HG02981 (cell line): ENCODE results near the gene PAPPA2.
"Not testable (repeated sequence)": the region's sequence is repeated elsewhere in the genome, so short reads cannot be mapped to it uniquely, and the experiment has no call there.

ENCODE experiments used
- ATAC-seq: cut with Tn5 transposase; IDR thresholded peaks from one replicate; pipeline ENCODE4 v1.9.1; 2021; ENCODE audit warnings: mild to moderate bottlenecking, moderate library complexity; ENCODE audit not compliant: unreplicated experiment

Gene PAPPA2

DNA sequence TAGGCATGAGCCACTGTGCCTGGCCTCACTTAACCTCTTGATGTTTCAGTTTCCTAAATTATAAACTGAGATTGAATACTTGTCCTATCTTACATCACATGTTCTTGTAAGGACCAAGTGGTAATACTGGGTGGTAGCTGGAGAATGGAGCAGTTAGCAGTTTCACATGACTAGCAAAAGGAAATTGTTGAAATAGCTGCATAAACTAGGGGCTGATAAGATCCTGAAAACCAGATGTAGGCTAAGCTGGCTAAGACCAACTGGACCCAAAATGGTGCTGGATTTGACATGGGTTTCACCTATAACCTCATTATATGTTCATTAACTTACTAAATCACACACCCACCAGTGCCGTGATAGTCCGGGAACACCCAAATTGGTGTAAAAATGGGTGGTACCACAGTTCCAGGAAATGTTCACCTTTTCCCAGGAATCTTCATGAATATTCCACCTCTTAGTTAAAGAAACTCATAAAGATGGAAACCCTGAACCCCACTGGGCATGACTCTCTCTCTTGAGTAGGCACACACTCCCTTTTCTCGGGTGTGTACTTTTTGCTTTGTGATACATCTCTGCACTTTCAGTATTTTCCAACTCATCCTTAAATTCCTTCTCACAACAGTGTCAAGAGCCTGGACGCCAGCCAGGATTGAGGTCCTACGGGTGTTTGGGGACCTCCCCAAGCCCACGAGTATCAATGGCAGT, at the start of gene PAPPA2:
PAPPA2 (plus strand) TSS at position 502 of the 705 bp plus-strand sequence. CDS start 93,148 bp downstream, outside the sequence.
- ATAC-seq: no peak

DNA sequence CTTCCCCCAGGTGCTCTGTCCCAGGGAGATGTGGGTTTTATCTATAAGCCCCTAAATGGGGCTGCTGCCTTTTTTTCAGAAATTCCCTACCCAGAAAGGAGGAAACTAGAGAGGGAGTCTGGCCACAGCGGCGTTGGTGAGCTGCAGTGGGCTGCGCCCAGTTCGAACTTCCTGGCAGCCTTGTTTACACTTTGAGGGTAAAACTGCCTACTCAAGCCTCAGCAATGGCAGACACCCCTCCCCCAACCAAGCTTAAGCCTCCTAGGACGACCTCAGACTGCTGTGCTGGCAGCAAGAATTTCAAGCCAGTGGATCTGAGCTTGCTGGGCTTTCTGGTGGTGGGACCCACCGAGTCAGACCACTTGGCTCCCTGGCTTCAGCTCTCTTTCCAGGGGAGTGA, 46.2 kb upstream of the PAPPA2 start:
- no peak for ATAC-seq

DNA sequence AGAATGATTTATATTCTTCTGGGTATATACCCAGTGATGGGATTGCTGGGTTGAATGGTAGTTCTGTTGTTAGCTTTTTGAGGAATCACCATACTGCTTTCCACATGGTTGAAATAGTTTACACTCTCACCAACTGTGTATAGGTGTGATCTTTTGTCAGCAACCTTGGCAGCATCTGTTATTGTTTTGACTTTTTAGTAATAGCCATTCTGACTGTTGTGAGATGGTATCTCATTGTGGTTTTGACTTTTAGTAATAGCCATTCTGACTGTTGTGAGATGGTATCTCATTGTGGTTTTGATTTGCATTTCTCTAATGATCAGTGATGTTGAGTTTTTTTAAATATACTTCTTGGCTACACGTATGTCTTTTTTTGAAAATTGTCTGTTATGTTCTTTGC, 43.4 kb upstream of the PAPPA2 start:
- ATAC-seq: not testable (repeated sequence)

DNA sequence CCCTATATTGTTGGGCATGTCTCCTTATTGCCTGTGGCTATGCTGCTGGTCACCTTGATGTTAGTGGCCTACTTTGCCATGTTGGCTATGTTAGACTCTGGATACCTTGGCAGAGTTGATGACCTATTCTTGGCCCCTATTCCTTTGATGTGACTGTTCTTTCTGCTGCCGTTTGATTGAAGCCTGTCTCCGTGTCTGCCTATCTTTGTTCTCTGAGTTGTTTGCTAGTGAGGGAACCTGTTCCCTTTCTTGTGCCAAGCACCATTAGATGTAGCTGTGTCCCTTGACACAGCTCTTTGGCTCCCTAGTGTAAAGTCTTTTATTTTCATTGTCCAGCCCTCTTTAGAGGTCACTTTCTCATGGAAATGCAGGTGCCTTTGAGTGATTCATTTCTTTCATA, 28.7 kb upstream of the PAPPA2 start:
- ATAC-seq: no peak

DNA sequence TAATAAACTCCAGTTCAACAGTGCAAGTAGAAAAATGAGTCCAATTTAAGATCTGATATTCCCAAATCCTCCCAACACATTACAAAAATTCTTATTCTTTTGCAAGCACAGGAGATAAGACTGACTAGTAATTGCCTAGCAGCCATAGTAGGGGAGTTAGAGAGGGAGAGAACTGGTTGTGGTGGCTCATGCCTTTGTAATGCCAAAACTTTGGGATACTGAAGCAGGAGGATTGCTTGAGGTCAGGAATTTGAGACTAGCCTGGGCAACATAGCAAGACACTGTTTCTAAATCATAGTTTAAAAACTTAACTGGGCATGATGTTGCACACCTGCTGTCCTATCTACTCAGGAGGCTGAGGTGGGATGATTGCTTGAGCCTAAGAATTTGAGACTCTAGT, 26.7 kb upstream of the PAPPA2 start:
- no peak for ATAC-seq

- ATAC-seq: no peak
Measured at GRCh38 chr1:176440176-176440575, 22.8 kb upstream of the PAPPA2 start.

GRCh38 chr1:176444286-176444685, 18.7 kb upstream of the PAPPA2 start:
- no peak for ATAC-seq

DNA sequence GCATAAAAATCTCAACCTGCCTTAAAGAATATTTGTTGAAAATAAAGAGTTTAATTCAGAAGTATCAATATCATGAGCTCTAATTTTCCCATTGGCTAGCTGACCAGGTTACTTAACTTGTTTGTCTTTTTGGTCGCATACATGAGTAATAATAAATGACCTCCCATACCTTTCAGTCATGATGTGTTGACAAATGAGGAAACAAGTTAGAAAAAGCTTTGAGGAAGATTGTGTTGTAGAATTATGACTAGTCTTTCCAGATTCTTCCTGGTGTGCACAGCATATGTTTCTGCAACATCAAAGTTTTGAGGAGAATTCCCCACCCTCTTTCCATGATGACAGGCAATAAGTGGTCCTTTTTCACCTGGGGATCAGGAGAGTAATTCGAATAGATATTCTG, 17.6 kb upstream of the PAPPA2 start:
- ATAC-seq: no peak

DNA sequence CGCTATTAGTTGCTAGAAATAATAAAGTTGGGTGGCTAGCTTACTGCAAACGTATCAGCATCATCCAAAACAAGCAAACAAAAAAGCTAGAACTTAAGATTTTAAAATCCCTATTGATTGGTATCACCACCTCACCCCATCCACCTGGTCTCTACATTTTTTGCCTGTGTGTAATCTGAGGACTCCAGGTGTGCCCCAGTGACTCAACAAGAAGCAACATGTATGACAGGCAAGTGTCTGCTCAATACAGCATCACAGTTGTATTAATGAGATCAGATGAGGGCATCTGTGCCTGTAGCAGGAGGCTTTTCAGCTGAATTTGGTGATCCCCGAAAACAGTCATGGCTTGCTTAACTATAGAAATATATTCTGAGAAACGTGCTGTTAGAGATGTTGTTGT, 14.6 kb upstream of the PAPPA2 start:
- ATAC-seq: no peak

- ATAC-seq: no peak
Measured at GRCh38 chr1:176450526-176450925, 12.4 kb upstream of the PAPPA2 start.

- not testable (repeated sequence) for ATAC-seq
Measured at GRCh38 chr1:176451741-176452140, 11.2 kb upstream of the PAPPA2 start.

DNA sequence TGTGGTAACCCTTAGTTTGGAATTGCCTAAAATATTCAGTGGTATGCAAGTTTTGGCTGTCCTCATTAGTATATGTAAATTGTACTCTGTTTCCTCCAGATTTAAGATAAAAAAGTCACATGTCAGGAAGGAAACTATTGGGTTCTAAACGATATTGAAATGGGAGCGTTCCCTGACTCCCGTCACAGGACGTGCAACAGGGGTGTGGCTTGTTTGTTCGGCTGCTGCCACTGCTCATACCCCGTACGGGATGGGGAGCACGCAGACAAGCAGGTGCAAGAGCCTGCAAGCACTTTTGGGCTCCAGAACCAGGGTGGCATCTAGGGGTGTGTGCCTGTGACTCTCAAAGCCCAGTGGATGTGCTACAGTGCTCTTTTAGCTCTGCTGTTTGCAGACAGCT, 6.2 kb upstream of the PAPPA2 start:
- no peak for ATAC-seq

GRCh38 chr1:176460544-176461336, 2.2 kb upstream of the PAPPA2 start:
- no peak for ATAC-seq

DNA sequence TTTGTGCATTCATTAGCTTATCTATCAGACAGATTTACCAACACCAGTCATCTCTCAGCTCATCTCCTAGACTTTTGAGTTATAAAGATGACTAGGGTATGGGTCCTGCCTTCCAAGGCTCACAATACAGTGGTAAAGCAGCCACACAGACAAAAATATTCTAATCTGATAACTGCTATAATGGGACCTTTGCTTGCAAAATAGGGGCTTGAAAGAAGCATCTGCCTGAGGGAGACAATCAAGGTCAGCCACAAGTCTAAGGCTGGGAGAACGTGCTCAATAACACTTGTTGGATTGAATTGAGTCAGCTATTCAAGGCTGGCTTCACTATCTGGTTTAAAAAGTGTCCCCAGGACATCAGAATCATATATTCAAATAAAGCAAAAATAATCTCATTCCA, 1.4 kb upstream of the PAPPA2 start:
- no peak for ATAC-seq

- peak; percentile 53 for ATAC-seq
Measured at GRCh38 chr1:176466514-176466913, 3.5 kb downstream of the PAPPA2 start.

- no peak for ATAC-seq
Measured at GRCh38 chr1:176469450-176470010, 6.6 kb downstream of the PAPPA2 start.

DNA sequence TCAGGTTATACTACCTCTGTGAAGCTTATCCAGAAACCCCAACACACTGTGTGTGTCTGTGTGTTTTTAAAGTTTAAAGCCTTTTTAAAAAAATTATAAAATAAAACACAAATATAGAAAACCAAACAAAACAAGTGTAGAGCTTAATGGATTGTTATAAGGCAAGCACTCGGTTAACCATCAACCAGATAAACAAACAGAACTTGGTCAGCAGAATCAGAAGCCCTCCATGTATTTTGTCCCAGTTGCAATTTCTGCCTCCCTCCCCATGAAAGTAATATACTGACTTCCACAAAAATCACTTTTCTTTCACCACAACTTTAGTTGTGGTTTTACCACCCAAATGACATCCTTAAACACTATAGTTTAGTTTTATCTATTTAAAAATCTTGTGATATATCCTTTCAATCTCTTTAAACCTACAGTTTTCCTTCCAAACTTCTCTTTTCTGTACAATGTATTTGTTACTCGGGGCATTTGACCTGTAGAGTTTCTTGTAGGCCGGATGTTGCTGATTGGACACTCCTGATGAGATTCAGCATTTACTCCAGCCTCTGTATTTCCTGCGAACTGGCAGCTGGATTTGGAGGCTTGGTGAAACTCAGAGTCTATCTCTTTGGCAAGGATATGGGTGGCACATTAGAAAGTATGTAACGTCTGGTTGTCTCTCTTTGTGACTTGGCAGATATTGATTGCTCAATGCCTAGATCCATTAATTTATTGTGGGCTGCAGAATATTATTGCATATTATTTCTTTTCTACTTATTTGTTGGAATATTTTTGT, 8.6 kb downstream of the PAPPA2 start:
- ATAC-seq: no peak

GRCh38 chr1:176479971-176480370, 17.0 kb downstream of the PAPPA2 start:
- no peak for ATAC-seq

DNA sequence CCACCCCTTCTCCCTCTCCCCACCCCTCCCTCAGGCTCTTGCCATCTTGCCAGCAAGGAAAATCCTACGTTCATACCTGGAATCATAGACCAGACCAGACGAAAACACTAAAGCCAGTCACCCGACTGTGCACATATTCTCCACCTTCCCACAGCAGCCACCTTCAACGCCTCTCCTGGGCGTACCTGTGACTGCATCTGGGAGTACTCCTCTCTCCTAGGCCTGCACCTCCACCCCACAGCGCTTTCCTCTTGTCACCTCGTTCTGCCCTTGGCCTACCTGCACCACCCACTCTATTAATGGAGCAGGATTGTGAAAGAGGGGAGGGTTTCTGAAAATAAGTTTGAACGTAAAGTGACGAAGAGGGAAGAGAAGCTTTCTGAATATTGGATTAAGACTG, 17.8 kb downstream of the PAPPA2 start:
- no peak for ATAC-seq

DNA sequence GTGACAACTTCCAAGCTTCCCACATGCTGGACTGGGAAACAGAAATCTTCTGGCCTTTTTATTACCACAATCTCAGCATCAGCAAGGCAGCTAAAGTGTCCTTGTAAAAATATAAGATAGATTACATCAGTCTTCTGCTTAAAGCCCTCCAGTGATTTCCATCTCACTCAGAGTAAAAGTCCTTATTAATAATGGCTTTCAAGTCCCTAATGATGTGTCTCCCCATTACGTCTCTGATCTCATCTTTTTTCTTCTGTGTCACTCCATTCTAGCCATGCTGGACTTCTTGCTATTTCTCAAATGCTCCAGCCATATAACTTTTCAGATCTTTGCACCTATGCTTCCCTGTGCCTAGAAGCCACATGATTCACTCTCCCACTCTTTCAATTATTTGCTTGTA, 22.1 kb downstream of the PAPPA2 start:
- ATAC-seq: no peak

- no peak for ATAC-seq
Measured at GRCh38 chr1:176494436-176494835, 31.5 kb downstream of the PAPPA2 start.
